ENCODE measurements around the gene CCDC136. TPM values are rescaled to one million over a fixed set of nuclear protein-coding genes. Genes with fewer than 3 reads are reported as not detected.

Gene CCDC136
- total RNA-seq, 1 donor from 2014 or later: 44.2 TPM

DNA sequence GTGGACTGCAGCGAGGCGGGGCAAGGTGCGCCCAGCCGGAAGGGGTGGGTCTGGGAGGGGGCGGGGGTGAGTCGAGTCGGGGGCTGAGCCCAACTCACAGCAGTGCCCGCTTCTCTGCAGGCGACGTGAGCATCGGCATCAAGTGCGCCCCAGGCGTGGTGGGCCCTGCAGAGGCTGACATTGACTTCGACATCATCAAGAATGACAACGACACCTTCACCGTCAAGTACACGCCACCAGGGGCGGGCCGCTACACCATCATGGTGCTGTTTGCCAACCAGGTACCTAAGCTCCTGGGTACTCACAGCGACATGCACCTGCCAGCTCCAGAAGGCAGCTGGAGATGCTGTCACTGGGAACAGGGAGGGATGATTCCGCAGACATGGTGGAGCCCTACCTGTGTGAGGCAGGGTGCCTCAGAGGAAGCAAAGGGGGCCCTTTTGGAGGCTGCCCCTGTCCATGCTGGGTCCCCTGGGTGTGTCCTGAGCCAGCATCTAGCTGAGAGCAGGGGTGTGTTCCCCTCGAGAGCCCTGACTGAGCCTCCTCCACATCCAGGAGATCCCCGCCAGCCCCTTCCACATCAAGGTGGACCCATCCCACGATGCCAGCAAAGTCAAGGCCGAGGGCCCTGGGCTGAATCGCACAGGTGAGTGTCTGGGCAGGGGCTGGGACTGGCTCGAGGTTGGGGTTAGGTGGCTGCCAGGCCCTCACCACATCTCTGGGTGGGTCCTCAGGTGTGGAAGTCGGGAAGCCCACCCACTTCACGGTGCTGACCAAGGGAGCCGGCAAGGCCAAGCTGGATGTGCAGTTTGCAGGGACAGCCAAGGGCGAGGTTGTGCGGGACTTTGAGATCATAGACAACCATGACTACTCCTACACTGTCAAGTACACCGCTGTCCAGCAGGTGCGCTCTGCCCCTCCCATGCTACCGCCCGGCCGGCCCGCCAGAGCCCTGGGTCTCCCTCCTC lies 51.2 kb downstream of the CCDC136 start:
- no peak overlapping the region for H3K4me3 Mint-ChIP-seq
- no peaks in the 10 kb centered on the region for H3K27me3 Mint-ChIP-seq
- no peaks in the 10 kb centered on the region for H3K36me3 Mint-ChIP-seq

DNA sequence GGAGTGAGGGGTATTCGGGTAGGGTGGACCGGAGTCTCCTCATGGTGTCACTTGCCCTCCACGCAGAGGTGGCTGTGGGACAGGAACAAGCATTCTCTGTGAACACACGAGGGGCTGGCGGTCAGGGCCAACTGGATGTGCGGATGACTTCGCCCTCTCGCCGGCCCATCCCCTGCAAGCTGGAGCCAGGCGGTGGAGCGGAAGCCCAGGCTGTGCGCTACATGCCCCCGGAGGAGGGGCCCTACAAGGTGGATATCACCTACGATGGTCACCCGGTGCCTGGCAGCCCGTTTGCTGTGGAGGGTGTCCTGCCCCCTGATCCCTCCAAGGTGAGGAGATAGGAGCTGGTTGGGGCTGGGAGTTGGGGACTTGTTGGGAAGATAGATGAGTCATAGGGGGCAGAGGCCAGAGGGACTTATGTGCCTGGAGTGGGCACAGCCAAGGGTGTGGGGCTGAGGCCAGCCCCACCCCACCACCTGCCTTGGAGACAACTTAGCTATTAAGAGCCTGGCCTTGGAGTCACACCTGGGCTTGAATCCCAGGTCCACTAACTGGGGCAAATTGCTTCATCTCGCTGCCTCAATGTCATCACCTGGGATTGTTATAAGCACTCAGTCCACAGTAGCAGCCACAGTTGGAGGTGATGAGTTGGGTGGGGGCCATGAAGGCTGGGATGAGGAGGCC lies 52.3 kb downstream of the CCDC136 start:
- TF ChIP-seq, protein P1, sequence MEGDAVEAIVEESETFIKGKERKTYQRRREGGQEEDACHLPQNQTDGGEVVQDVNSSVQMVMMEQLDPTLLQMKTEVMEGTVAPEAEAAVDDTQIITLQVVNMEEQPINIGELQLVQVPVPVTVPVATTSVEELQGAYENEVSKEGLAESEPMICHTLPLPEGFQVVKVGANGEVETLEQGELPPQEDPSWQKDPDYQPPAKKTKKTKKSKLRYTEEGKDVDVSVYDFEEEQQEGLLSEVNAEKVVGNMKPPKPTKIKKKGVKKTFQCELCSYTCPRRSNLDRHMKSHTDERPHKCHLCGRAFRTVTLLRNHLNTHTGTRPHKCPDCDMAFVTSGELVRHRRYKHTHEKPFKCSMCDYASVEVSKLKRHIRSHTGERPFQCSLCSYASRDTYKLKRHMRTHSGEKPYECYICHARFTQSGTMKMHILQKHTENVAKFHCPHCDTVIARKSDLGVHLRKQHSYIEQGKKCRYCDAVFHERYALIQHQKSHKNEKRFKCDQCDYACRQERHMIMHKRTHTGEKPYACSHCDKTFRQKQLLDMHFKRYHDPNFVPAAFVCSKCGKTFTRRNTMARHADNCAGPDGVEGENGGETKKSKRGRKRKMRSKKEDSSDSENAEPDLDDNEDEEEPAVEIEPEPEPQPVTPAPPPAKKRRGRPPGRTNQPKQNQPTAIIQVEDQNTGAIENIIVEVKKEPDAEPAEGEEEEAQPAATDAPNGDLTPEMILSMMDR (conservative IDR thresholded peaks at IDR 0.05): no peak
- Mint-ChIP-seq H3K4me1 (ENCODE audit: unreplicated experiment) (no peaks in the 10 kb centered on the region), H3K9me3 (no peaks in the 10 kb centered on the region), H3K4me3 (no peak overlapping the region), H3K36me3 (no peaks in the 10 kb centered on the region), H3K27ac (no peak overlapping the region), H3K27me3 (no peaks in the 10 kb centered on the region)
- DNase-seq (ENCODE audit: extremely low spot score, unreplicated experiment): no peak

More for the DNA sequence above, 51.2 kb downstream of the CCDC136 start:
- Mint-ChIP-seq H3K4me1 (ENCODE audit: unreplicated experiment) (no peaks in the 10 kb centered on the region), H3K9me3 (no peaks in the 10 kb centered on the region), H3K27ac (no peak overlapping the region)
- DNase-seq (ENCODE audit: extremely low spot score, unreplicated experiment): no peak
- TF ChIP-seq, protein P1 (conservative IDR thresholded peaks at IDR 0.05): no peak

DNA sequence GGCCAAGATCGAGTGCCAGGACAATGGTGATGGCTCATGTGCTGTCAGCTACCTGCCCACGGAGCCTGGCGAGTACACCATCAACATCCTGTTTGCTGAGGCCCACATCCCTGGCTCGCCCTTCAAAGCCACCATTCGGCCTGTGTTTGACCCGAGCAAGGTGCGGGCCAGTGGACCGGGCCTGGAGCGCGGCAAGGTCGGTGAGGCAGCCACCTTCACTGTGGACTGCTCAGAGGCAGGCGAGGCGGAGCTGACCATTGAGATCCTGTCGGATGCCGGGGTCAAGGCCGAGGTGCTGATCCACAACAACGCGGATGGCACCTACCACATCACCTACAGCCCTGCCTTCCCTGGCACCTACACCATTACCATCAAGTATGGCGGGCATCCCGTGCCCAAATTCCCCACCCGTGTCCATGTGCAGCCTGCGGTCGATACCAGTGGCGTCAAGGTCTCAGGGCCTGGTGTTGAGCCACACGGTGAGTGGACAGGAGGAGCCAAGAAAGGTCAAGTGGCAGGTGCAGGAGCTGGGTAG lies 53.1 kb downstream of the CCDC136 start:
- no peak for DNase-seq (ENCODE audit: extremely low spot score, unreplicated experiment)
- TF ChIP-seq, protein P1 (conservative IDR thresholded peaks at IDR 0.05): no peak
- Mint-ChIP-seq H3K27me3 (no peaks in the 10 kb centered on the region), H3K4me3 (no peak overlapping the region), H3K4me1 (ENCODE audit: unreplicated experiment) (no peaks in the 10 kb centered on the region), H3K27ac (no peak overlapping the region), H3K36me3 (no peaks in the 10 kb centered on the region), H3K9me3 (no peaks in the 10 kb centered on the region)

DNA sequence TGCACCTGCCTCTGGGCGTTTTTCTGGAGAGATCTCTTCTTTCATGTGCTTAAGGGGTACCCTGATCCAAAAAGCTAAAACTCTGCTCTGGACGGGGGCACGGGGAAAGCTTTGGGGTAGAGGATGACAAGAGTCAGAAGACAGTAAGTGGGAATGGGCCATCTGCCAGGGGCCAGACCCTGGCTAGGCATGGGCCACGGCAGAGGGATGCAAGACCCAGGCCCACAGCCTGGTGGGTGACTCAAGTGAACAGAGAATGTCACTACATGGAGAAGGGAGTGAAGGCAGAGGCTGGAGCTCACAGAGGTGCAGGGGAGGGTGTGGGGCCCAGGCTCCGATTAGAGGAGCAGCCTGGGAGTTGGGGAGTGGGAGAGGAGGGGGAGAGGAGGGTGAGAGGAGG lies 53.7 kb downstream of the CCDC136 start:
- H3K27me3 Mint-ChIP-seq: no peaks in the 10 kb centered on the region
- no peak overlapping the region for H3K27ac Mint-ChIP-seq
- H3K36me3 Mint-ChIP-seq: no peaks in the 10 kb centered on the region
- H3K4me3 Mint-ChIP-seq: no peak overlapping the region
- no peaks in the 10 kb centered on the region for H3K9me3 Mint-ChIP-seq
- TF ChIP-seq, protein P1 (conservative IDR thresholded peaks at IDR 0.05): no peak
- no peak for DNase-seq (ENCODE audit: extremely low spot score, unreplicated experiment)
- no peaks in the 10 kb centered on the region for H3K4me1 Mint-ChIP-seq (ENCODE audit: unreplicated experiment)

DNA sequence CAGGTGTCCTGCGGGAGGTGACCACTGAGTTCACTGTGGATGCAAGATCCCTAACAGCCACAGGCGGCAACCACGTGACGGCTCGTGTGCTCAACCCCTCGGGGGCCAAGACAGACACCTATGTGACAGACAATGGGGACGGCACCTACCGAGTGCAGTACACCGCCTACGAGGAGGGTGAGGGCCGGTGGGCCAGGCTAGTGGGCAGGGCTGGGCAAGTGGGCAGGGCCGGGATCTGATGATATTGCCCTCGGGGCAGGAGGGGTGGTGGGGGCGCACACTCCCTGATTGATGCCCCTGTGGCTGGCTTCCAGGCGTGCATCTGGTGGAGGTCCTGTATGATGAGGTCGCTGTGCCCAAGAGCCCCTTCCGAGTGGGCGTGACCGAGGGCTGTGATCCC lies 54.2 kb downstream of the CCDC136 start:
- H3K9me3 Mint-ChIP-seq: no peaks in the 10 kb centered on the region
- no peak for DNase-seq (ENCODE audit: extremely low spot score, unreplicated experiment)
- no peak overlapping the region for H3K4me3 Mint-ChIP-seq
- H3K36me3 Mint-ChIP-seq: no peaks in the 10 kb centered on the region
- no peaks in the 10 kb centered on the region for H3K4me1 Mint-ChIP-seq (ENCODE audit: unreplicated experiment)
- H3K27me3 Mint-ChIP-seq: no peaks in the 10 kb centered on the region
- H3K27ac Mint-ChIP-seq: no peak overlapping the region
- TF ChIP-seq, protein P1 (conservative IDR thresholded peaks at IDR 0.05): no peak

Measured in type B pancreatic cell (in vitro differentiated cells).